Hematopoietic multipotent progenitor cell treated with erythropoietin and hydrocortisone succinate and interleukin-3 and kit ligand, for 8 days (in vitro differentiated cells): Measurements from ENCODE around the gene IMPDH1.
A peak's percentile ranks its signal among the peaks of the same experiment; 100 is the strongest.

ENCODE experiments used
- DNase-seq: peaks from one replicate; pipeline ENCODE4 v3.0.0-alpha.2; 2015

The IMPDH1 gene

GRCh38 chr7:128358233-128358632 is 51.5 kb downstream of the IMPDH1 start:
- DNase-seq, result peak; percentile 9

DNA sequence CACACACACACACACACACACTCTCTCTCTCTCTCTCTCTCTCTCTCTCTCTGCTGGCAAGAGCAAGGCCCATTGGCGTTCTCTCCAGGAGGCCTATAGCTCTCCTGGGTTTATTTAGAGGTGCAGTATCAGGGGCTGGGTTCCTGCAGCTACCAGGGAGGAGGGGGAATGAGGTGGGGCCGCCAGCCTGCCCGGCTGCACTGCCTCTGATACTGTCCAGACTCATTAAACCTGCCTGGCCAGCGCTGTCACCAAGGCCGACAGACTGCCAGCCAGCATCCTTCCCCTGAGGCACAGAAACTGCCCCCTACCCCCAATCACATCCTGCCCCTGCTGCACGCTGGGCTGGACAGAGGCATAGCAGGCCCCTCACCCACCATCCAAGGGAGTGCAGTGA is 52.6 kb downstream of the IMPDH1 start:
- no peak for DNase-seq

GRCh38 chr7:128356546-128357216 is 53.1 kb downstream of the IMPDH1 start:
- no peak for DNase-seq

GRCh38 chr7:128353610-128354009 is 56.2 kb downstream of the IMPDH1 start:
- no peak for DNase-seq

DNA sequence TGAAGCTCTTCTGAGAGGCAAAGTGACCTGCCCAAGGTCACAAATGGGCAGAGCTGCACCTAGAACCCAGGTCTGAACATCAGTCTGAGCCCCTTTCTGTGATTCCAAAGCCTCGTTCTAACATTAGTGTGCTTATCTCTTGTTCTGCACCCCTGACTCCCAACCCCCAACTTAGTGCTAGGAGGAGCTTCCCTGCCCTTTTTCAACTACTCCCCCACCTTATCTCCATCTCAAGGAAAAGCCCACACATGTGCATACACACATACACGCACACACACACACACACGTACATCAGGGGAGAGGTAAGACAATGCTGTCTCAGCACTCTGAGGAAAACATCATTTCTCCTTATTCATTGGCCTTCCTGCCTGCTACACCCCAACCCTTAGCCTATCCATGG is 56.6 kb downstream of the IMPDH1 start:
- peak; percentile 8 for DNase-seq

- no peak for DNase-seq
Observed at GRCh38 chr7:128352636-128353035, 57.1 kb downstream of the IMPDH1 start.

DNA sequence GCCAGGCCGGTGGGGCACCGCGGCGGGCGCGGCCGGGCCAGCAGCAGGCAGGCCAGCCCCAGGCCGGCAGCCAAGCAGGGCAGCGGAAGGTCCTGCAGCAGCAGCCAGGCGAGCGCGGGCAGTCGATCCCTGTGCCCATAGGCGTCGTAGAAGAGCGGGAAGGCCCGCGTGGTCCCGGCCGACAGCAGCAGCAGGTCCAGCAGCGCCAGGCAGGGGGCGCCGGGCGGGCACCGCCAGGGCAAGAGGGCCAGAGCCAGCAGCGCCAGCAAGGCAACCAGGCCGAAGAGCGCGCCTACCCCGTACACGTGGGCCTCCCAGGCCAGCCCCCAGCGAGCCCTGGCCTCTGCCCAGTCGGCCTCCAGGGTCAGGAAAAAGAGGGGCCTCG is 57.6 kb downstream of the IMPDH1 start:
- DNase-seq, result peak; percentile 52

- DNase-seq, result no peak
Observed at GRCh38 chr7:128351296-128352152, 58.3 kb downstream of the IMPDH1 start.

DNA sequence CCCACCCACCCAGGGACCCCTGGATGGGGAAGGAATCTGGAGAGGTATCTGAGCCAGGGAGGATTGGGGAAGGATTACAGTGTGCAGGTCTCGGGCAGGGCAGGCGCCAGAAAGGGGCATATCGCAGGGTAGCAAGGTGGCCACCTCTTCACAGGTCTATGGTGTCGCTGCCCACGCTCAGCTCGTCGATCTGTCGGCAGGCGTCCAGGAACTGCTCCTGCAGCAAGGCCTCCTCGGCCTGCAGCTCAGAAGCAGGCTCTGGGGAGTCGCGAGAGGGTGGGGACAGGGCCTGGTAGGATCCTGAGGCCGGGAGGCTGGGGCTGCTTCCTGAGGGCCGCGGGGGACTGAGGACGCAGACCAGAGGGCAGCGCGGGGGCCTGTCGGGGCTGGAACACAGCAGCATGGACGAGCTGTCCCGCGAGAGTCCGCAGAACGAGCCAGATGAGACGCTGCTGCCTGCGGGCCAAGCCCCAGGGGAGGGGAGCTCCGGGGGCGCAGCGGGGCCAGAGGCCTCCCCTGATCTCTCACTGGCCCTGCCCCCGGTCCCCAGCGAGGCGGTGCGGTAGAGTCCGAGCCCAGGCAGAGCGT is 59.0 kb downstream of the IMPDH1 start:
- DNase-seq, result no peak

DNA sequence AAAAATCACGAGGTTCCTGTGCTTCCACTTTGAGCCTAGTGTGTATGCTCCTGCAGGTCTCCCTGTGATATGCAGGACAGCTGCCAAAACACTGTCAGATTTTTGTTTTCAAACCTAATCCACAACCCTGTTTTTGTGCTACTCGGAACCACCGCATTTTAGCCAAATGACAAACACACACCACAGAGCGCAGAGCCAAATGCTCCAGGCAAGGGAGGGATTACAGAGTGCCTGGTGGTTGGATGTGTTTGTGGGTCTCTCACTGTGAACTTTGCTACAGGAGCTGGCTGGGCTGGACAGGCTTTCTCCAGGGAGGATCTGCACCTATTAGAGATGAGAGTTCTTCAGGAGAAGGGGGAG is 60.3 kb downstream of the IMPDH1 start:
- DNase-seq, result no peak

DNA sequence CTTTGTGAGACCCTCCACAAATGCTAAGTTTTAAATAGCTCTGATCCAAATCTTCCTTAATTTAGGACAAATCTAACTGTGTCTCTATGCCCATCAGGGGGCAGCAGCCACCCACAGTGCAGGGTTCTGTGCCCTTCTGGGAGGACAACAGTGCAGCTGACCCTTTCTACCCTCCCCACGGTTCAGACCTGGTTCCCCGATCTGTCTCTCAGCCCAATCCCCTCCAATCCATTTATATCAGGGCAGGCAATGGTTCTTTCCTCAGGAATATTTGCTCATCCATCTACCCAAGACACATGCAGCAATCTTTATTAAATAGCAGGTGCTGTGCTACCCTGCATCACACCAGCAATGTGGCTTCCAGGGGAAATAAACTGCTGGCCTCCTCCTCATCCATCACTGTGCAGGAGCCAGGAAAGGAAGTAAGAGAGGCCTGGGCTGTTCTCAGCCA is 62.1 kb downstream of the IMPDH1 start:
- peak; percentile 71 for DNase-seq

DNA sequence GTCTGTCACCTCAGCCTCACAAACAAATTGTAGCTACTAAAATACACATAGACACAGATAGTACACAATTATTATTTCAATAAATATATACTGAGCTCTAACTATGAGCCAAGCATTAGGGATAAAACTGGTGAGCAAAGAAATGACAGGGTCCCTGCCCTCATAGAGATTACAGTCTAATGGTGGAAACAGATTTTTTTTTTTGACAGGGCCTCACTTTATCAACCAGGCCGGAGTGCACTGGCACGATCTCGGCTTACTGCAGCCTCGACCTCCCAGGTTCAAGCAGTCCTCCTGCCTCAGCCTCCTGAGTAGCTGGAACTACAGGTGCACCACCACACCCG is 65.4 kb downstream of the IMPDH1 start:
- DNase-seq, result no peak

DNA sequence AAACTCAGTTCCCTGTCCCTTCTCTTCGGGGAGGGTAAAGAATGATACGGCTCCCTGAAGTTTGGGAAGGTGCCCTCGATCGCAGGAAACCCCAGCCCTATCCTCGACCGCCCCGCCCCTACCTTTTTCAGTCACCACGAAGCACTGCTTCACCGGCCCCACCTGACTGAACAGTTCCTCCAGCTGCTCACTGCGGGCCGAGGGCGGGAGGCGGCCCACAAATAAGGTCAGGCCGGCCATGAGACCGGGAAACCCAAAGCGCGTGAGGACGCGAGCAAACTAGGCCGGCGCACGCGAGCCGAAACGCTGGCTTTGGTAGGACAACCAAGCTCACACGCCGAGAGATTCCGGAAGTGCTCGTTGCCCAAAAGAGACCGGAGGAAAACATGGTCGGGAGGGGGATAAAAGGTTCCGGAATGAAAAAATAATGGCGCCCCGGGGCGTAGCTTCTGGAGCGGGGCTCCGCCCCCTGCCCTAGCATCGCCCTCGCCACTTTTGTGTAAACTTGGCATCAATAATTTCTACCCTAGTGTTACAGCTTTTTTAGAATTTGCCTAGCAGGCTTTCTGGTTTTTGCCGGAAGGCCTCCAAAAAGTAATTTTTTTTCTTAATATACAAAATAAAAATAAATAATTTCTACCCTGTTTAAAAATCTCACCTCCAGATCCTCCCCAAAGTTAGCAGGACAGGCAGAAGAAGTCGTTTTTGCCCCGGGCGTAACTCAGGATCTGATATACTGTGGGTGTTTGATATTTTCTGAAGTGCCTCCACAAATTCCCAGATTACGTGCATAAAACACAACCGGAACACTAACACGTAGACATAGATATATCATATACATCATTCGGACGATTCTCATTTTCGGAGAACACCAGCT is 66.0 kb downstream of the IMPDH1 start, which contains the start of gene RBM28:
TSS of gene RBM28 (minus strand) at position 355 of the 877 bp plus-strand sequence. CDS start at position 240, 115 bp downstream.
- DNase-seq, result peak; percentile 94
